HG02973 (cell line): ENCODE data around the gene GLS.
A peak's percentile ranks its signal among the peaks of the same experiment; 100 is the strongest.
"Not testable (repeated sequence)": the region's sequence is repeated elsewhere in the genome, so short reads cannot be mapped to it uniquely, and the experiment has no call there.

Source experiments
- ATAC-seq: cut with Tn5 transposase; IDR thresholded peaks from one replicate; pipeline ENCODE4 v1.9.1; 2021; ENCODE audit warnings: moderate library complexity; ENCODE audit not compliant: unreplicated experiment

Gene GLS

GRCh38 chr2:190882856-190883582 is 2.4 kb downstream of the GLS start:
- no peak for ATAC-seq

DNA sequence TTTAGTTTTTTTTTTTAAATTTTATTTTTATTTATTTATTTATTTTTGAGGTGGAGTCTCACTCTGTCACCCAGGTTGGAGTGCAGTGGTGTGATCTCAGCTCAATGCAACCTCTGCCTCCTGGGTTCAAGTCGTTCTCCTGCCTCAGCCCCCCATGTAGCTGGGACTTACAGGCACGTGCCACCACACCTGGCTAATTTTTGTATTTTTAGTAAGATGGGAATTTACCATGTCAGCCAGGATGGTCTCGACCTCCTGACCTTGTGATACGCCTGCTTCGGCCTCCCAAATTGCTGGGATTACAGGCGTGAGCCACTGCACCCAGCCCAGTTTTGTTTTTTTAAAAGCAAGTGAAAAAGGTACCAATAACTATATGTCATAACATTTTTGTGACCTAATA is 5.2 kb downstream of the GLS start:
- not testable (repeated sequence) for ATAC-seq

- ATAC-seq = peak; percentile 78
These were observed 6.5 kb downstream of the GLS start for GRCh38 chr2:190887089-190887488.

DNA sequence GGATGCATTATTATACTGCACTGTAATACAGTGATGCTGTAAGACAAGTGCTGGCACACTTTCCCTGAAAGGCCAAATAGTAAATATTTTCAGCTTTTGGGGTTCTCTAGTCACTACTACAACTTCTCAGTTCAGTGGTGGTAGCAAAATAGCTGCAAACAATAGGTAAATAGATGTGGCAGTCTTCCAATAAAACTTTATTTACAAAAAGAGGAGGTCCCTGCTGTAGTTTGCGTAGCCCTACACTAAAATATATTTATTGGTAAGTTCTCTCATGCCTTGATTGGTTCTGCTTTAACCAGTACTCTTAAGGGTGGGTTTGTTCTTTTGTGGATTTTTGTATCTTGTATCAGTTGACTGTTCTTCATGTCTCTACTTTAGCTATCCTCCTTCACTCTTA is 7.8 kb downstream of the GLS start:
- no peak for ATAC-seq

GRCh38 chr2:190889175-190889943 is 8.7 kb downstream of the GLS start:
- no peak for ATAC-seq

DNA sequence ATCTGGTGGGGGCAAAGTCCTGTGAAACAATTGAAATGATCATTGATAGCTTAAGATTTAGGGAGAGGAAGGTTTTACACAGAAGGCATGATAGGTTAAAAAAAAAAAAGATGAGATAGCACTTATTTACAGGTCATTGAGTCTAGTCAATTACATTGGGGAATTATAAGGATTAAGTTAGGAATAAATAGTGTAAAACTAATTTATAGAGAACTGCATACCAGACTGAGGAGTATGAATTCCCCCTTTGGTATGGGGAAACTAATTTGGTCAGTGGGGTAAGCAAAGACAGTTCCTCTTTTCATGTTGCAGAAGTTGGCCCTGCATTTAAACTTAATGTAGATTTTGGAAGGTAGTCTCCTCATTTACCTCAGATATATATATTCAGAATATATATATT is 10.8 kb downstream of the GLS start:
- ATAC-seq = peak; percentile 40

DNA sequence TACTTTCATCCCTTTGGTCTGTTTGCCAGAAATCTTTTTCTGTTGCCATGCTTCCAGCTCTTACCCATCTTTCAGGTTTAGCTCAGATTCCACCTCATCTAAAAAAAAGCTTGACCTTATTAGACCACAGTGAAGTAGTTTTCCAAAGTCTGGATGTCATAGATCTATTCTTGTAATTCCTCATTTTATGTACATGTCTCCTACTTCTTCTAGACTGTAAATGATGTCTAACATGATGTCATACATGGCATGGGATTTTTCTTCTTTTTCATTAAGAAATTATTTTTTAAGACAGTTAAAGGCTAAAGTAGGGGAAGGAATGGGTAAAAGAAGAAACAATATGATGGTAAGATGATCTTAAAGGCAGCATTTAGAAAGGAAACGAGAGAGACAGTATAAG is 11.3 kb downstream of the GLS start:
- ATAC-seq = no peak

DNA sequence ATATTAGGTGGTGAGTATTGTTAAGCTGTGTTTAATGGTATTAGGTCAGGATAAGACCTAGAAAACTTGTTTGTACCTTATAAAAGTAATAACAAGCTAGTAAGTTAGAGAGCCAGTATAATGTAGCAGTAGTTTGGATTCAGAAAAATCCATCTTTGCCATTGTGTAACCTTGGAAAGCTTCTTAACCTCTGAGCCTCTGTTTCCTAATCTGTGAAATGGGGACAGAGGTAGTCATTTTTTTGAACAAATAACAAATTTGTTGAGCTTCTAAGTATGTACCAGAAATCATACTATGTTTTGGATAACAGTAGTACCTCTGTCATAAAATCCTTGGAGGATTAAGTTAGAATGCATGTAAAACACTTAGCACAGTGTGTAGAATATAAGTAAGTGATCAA is 12.5 kb downstream of the GLS start:
- no peak for ATAC-seq

- no peak for ATAC-seq
These were observed 15.9 kb downstream of the GLS start for GRCh38 chr2:190896477-190896876.

- no peak for ATAC-seq
These were observed 23.3 kb downstream of the GLS start for GRCh38 chr2:190903693-190904450.

GRCh38 chr2:190904640-190905261 is 24.1 kb downstream of the GLS start:
- ATAC-seq = no peak

DNA sequence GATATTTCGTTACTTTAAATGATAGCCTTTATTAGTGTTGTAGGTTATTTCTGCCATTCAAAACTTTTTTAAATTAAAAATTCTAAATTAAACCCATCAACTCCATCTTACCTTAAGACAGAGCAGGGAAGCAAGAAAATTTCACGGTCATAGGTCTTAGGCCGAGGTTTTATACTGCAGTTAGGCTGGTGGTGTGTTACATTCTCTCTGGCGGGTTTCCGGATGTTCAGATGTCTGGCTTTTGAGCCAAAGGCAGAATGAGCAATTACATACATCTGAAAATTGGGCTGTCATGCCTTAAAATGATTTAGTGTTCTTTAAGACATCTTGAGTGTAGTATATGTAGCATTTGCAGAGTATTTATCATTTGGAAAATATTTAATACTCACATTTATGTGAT is 27.9 kb downstream of the GLS start:
- ATAC-seq = no peak

- ATAC-seq = no peak
These were observed 29.1 kb downstream of the GLS start for GRCh38 chr2:190909680-190910079.

DNA sequence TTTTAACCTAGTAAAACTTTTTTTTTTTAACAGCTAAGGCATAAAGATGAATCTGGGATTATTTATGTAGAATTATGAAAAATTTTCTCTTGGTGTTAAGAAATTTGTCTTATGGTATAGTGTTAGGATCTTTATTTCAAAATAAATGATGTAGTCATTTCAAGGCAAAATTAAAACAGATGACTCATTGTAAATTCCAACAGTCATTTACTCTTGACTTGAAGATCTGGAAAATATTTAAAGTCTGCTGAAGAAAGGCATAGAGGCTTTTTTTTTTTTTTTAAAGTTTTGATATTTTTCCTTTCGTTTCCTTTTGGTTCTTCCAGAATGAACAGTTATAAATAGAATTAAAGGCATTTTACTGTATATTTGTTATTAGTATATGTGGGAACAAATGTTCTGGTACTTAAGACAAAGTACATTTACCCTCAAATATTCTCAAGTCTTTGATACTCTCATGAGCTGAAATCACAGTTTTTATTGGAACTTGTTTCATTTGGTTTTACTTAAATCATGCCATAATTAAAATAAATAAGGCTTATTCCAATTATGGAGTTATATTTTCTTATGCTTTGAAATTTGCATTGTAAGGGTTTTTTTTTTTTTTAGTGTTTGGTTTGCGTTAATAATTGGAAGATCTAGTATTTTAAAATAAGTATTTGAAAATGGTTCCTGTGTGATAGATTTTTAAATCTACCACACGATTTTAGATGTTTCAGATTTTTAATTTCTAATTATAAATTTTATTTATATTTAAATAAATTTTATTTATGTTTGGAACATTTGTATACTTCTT is 29.9 kb downstream of the GLS start:
- ATAC-seq = no peak

GRCh38 chr2:190911813-190912212 is 31.2 kb downstream of the GLS start:
- peak; percentile 84 for ATAC-seq

- ATAC-seq = no peak
These were observed 32.1 kb downstream of the GLS start for GRCh38 chr2:190912726-190913125.

DNA sequence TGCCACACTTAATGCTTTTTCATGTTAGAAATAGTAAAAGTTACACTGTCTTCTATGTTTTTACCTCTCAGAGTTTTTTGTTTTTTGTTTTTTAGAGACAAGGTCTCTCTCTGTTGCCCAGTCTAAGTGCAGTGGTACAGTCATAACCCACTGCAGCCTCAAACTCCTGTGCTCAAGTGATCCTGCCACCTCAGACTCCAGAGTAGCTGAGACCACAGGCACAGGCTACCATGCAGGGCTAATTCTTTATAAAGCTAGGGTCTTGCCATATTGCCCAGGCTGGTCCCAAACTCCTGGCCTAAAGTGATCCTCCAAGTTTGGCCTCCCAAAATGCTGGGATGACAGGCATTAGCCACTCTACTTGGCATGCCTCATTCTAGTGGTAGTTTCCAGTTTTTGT is 33.1 kb downstream of the GLS start:
- no peak for ATAC-seq

- ATAC-seq = no peak
These were observed 36.2 kb downstream of the GLS start for GRCh38 chr2:190916829-190917228.

GRCh38 chr2:190920085-190920484 is 39.5 kb downstream of the GLS start:
- ATAC-seq = no peak

DNA sequence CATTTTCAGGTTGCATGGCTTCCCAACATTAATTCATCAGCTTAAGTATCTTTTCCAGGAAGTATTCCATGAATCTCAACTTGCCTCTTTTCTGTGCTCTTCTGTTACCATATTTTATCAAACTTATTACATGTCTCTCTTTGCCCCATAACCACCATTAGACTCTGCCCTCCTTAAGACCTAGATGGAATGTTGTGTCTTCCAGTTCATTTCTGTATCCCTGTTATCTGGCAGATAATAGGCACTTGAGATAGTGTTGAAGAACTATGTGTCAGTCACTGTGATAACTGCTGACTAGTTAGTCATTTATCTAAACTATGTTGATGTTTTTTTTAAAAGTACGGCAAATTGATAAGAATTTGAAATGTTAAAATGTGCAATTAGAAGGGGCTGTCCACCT is 41.8 kb downstream of the GLS start:
- ATAC-seq = no peak

DNA sequence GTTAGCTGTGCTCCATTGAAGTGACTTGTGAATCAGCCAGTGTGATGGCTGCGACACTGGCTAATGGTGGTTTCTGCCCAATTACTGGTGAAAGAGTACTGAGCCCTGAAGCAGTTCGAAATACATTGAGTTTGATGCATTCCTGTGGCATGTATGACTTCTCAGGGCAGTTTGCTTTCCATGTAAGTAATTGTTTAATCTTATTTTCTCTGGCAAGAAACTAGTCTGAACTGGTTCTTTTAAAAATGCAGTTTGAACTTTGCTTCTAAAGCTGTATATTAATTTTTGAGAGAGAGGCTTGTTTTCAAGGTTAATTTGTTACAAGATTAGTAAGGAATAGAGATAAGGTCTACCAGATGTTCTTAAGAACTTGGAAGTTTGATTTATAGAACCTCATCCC is 46.7 kb downstream of the GLS start:
- ATAC-seq = no peak
